ENCODE data around the gene COL25A1.

GRCh38 chr4:109134268-109134667 is 168.2 kb downstream of the COL25A1 start:
- TF ChIP-seq, protein P1, sequence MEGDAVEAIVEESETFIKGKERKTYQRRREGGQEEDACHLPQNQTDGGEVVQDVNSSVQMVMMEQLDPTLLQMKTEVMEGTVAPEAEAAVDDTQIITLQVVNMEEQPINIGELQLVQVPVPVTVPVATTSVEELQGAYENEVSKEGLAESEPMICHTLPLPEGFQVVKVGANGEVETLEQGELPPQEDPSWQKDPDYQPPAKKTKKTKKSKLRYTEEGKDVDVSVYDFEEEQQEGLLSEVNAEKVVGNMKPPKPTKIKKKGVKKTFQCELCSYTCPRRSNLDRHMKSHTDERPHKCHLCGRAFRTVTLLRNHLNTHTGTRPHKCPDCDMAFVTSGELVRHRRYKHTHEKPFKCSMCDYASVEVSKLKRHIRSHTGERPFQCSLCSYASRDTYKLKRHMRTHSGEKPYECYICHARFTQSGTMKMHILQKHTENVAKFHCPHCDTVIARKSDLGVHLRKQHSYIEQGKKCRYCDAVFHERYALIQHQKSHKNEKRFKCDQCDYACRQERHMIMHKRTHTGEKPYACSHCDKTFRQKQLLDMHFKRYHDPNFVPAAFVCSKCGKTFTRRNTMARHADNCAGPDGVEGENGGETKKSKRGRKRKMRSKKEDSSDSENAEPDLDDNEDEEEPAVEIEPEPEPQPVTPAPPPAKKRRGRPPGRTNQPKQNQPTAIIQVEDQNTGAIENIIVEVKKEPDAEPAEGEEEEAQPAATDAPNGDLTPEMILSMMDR (IDR thresholded peaks at IDR 0.05) = no peak
- no peak for TF ChIP-seq POLR2A (IDR thresholded peaks at IDR 0.05)
